K562 (cell line): ENCODE measurements around the gene NAB1. TPM values are rescaled to one million over a fixed set of nuclear protein-coding genes. Genes with fewer than 3 reads are reported as not detected.

Source experiments
- polyA plus RNA-seq, 8 experiments: library from polyadenylated mRNA; depleted of rRNA in 4 of 8; stranded (reverse) in 5 of 8; unstranded in 3 of 8; fragments of >200 nt; fragmentation: Nextera tagmentation in 2 of 8; fragmentation: Illumina TruSeq in 1 of 8; extraction: Ambion mirVana in 2 of 8; extraction: Trizol in 1 of 8; gene quantifications; 2 replicates each; pipeline versions ENCODE4 v1.2.1 to v1.2.3, GENCODE V29; 2011 to 2014; ENCODE audit warnings: inconsistent platforms in 1 of 8, missing spikeins in 1 of 8
- total RNA-seq, 7 experiments: library from RNA; depleted of rRNA in 6 of 7; stranded (reverse); fragments of >200 nt in 6 of 7; fragmentation: Illumina TruSeq in 2 of 7; extraction: Trizol in 2 of 7; gene quantifications; 2 replicates each; pipeline versions ENCODE4 v1.2.1 to v1.2.3, GENCODE V29; 2011 to 2021; ENCODE audit warnings: low replicate concordance in 1 of 7
- TF ChIP-seq, protein P1 (sequence below), 2 experiments: fragments of 450-650 bp in 1 of 2; sonication (generic) in 1 of 2; formaldehyde crosslinking in 1 of 2; IDR thresholded peaks; 2 replicates each; pipeline versions ENCODE4 v1.7.1 to v1.9.0; 2016 to 2022; ENCODE audit warnings: inconsistent platforms in 1 of 2, mild to moderate bottlenecking in 1 of 2, missing genetic modification reagents in 1 of 2

Gene NAB1
- total and polyA plus RNA-seq, 9 of the 15 experiments (the other 6 are each of a cell fraction or from before 2014, with no cell fraction given) = 3.1 to 23.0 (median 16.3) TPM

- TF ChIP-seq, protein P1, sequence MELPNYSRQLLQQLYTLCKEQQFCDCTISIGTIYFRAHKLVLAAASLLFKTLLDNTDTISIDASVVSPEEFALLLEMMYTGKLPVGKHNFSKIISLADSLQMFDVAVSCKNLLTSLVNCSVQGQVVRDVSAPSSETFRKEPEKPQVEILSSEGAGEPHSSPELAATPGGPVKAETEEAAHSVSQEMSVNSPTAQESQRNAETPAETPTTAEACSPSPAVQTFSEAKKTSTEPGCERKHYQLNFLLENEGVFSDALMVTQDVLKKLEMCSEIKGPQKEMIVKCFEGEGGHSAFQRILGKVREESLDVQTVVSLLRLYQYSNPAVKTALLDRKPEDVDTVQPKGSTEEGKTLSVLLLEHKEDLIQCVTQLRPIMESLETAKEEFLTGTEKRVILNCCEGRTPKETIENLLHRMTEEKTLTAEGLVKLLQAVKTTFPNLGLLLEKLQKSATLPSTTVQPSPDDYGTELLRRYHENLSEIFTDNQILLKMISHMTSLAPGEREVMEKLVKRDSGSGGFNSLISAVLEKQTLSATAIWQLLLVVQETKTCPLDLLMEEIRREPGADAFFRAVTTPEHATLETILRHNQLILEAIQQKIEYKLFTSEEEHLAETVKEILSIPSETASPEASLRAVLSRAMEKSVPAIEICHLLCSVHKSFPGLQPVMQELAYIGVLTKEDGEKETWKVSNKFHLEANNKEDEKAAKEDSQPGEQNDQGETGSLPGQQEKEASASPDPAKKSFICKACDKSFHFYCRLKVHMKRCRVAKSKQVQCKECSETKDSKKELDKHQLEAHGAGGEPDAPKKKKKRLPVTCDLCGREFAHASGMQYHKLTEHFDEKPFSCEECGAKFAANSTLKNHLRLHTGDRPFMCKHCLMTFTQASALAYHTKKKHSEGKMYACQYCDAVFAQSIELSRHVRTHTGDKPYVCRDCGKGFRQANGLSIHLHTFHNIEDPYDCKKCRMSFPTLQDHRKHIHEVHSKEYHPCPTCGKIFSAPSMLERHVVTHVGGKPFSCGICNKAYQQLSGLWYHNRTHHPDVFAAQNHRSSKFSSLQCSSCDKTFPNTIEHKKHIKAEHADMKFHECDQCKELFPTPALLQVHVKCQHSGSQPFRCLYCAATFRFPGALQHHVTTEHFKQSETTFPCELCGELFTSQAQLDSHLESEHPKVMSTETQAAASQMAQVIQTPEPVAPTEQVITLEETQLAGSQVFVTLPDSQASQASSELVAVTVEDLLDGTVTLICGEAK (IDR thresholded peaks at IDR 0.05) = no peak
- TF ChIP-seq, protein P1 (CRISPR knock-in tag; IDR thresholded peaks at IDR 0.05) = no peak
Measured at GRCh38 chr2:190705280-190705679, 56.4 kb downstream of the NAB1 start (continued).
